HG02885 (cell line): ENCODE data around the gene HEXIM1.
A peak's percentile ranks its signal among the peaks of the same experiment; 100 is the strongest.

Source experiments
- ATAC-seq: cut with Tn5 transposase; IDR thresholded peaks from one replicate; pipeline ENCODE4 v1.9.1; 2021; ENCODE audit warnings: mild to moderate bottlenecking; ENCODE audit not compliant: unreplicated experiment, poor library complexity

Gene HEXIM1

DNA sequence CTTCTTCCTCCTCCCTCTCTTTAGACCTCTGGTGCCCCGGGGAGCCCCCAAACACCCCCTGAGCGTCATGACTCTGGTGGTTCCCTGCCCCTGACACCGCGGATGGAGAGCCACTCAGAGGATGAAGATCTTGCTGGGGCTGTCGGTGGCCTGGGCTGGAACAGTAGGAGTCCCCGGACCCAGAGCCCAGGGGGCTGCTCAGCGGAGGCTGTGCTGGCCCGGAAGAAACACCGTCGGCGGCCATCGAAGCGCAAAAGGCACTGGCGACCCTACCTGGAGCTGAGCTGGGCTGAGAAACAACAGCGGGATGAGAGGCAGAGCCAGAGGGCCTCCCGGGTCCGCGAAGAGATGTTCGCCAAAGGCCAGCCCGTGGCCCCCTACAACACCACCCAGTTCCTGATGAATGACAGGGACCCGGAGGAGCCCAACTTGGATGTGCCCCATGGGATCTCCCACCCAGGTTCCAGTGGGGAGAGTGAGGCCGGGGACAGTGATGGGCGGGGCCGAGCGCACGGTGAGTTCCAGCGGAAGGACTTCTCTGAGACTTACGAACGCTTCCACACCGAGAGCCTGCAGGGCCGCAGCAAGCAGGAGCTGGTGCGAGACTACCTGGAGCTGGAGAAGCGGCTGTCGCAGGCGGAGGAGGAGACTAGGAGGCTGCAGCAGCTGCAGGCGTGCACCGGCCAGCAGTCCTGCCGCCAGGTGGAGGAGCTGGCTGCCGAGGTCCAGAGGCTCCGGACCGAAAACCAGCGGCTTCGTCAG is 20.9 kb downstream of the HEXIM1 start:
- ATAC-seq, result no peak

DNA sequence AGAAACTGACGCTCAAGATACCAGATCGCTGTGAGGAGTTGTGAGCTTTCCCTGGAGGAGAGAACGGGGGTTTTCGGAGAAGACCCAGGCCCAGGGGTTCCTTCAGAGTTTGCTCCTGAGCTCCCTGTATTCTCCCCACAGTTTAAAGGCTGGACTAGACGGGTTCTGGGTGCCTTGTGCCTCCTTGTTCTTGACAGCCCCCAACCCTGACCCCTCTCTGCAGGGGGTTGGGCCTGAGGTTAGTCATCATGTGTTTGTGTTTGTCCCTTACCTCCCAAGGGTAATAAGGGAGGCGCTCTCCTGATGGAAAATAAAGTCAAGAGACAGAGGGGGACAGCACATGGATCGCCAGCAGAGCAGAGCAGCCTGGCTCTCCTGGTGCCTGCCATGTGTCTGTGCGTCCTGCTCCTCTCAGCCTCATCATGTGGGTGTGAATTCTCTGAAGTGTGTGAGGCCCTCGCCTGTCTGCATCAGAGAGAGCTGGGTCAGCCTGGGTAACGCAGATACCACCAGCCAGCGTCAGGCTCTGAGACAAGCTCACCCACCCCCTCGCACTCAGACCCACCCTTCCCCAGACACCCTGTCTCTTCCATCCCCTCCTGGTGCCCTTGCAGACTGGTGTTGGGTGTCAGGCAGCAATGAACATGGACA is 22.1 kb downstream of the HEXIM1 start:
- no peak for ATAC-seq

DNA sequence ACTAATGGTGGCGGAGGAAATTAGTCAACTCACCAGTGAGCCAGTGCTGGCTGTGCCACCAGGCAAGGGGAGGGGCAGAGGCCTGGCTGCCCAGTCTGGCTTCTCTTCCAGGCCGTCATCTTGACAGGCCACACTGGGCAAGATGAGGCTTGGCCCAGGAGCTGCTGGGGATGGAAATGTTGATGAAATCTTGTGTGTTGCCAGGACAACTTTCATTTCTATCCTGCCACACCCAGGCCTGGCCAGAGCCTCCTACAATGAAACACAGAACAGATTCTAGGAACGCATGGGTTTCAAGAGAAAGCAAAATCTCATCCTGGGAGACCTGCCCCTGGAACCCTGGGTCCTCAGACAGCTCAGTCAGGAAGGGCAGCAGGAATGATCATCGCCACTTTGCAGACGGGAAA is 22.7 kb downstream of the HEXIM1 start:
- ATAC-seq, result no peak

DNA sequence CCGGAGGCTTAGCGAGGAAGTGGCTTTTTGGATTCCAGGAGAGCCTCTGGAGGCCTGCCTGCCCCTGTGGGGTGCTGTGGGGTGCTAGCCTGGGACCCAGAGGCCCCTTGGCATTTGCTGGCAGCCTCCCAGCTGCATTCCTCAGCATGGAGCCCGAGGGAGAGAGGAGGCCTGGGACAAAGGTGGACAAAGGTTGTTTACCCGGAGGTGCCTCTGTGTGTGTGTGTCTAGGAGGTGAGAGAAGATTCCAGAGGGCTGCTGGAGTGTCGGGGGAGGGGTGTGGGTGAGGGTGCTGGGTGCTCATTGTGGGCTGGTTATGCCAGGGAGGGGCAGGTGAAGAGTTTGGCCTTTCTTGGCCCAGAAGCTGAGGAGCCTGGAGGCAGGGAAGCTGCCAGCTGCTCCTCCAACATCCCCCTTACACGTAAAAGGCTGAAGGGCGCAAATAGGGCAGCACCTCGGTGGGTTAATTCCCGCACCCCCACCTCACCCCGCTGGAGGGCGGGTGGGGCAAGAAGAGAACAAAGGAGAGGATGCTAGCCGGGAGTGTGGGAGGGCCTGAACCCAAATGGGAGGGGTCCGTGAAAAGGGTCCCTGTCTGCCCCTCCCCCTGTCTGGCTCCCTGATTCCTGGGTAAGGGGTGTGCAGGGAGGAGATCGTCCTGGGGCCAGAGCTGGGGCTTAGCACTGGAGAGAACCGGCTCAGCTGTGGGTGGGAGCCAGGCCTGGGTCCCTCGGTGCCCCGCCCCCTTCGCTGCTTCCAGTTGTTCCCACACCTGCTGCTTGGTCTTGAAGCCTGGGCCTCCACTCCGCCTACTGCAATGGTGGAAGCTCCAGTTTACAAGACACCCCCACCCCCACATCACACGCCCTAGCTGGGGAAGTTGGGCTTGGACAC is 23.3 kb downstream of the HEXIM1 start:
- ATAC-seq, result no peak

DNA sequence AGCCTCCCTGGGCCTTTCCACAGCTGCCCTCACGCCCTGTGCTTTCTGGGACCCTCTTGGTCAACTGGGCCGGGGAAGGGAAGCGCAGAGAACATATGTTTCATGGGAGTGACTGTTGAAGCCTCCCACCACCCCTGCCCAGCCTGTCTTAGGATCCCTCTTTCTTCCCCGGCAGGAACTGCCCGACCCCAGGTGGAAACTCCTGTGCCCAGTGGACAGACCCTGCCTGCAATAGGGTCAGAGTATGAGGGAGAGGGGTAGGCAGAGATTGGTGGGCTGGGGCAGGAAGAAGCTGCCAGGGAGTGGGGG is 23.9 kb downstream of the HEXIM1 start:
- no peak for ATAC-seq

DNA sequence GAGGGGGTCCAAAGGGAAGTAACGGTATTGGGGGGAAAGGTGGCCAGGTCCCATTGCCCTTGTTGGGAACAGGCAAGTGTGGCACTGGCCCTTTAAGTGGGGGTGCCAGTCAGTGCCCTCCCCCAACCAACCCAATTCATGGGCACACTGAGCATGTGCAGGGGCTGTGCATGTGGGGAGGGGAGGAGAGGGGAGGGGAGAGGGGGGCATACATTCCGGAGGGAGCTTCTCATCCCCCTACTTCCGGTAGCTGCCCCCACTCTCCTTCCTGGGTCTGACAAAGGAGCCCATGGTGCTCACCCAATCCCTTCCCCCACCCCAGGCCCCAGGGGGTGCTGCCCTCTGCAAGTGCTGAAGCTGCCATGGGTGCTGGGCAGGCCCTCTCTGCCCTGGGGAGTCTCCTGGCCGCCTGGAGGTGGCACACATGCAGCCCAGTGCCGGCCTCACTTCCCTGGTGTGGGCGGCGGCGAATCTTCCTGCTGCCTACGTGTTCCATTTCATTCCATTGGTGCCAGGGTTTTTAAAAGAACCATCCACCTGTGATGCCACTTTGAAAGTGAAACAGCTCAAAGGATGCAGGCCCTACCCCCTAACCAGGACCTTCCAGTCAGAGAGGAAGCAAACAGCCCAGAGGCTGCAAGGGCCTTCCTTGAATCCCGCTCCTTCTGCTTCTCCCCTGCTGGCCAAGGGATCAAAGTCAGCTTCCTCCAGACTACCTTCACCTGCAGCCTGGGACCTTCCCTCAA is 24.4 kb downstream of the HEXIM1 start:
- ATAC-seq, result no peak

DNA sequence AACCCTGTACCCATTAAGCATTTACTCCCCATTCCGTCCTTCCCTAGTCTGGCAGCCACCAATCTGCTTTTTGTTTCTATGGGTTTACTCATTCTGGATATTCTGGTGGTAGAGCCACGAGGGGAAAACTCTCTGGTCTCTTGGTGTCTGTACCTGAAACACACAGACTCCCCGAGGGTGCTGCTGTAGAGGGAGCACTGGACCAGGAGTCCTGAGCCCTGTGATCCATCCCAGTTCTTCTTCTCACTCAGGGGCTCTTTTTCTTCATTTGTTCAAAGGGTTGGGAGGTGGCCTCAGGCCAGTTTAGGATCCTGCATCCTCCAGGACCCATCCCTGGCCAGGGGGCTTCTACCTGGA is 27.5 kb downstream of the HEXIM1 start:
- no peak for ATAC-seq

DNA sequence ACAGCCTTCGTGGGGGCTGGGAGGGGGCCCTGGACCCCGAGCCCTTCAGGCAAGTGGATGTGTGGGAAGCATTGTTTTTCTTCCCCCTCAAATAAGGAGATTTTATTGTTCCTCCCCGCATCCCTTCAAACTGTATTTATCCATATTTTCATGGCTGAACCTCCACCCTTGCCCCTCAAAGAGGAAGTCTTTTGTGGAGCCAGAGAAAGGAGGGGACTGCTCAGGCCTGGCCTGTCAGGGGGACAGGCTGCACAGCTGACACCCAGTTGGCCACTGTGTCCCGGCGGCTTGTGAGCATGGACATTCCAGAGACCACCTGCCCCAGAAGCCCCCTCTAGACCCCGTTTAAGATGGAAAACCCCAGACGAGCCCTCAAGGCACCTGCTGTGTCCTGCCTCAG is 29.3 kb downstream of the HEXIM1 start:
- no peak for ATAC-seq

DNA sequence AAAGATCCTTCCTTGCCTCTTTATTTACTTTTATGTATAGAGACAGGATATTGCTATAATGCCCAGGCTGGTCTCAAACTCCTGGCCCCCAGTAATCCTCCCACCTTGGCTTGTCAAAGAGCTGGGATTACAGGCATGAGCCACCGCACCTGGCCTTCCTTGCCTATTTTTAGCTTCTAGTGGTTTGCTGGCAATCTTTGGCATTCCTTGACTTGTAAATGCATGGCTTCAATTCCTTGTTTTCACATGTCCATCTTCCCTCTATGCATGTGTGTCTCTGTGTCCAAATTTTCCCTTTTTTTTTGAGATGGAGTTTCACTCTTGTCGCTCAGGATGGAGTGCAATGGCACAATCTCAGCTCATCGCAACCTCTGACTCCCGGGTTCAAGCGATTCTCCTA is 35.9 kb downstream of the HEXIM1 start:
- ATAC-seq, result no peak

DNA sequence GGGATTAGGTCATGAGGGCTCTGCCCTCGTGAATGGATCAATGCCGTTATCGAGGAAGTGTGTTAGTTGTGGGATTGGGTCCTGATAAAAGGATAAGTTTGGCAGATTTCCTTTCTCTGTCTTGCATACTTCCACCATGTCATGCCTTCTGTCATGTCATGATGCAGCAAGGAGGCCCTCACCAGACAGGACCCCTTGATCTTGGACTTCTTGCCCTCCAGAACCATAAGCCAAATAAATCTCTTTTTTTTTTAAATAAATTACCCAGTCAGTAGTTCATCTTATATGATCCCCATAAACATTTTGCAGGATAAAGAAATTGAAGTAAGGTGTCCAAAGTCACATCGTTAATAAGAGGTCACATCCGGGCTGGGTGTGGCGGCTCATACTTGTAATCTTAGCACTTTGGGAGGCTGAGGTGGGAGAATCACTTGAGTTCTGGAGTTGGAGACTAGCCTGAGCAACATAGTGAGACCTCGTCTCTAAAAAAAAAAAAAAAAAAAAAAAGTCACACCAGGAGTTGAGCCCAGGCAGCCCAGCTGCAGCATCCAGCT is 38.6 kb downstream of the HEXIM1 start:
- ATAC-seq, result no peak

DNA sequence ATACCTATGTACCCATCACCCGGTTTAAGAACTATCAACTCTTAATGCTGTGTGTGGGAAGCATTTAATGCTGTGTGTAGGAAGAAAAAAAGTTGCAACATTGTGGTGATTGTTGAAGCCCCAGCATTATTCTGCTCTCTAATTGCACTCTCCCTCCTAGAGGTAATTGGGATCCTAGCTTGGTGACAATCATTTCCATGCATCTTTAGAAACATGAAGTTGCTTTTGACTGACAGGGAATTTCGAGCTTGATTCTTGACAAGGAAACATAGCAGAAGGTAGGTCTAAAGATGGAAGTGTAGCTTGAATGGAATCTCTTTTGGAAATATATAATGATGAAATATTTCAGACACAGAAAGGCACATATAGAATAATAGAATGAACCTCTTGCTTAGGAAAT is 40.7 kb downstream of the HEXIM1 start:
- ATAC-seq, result no peak

DNA sequence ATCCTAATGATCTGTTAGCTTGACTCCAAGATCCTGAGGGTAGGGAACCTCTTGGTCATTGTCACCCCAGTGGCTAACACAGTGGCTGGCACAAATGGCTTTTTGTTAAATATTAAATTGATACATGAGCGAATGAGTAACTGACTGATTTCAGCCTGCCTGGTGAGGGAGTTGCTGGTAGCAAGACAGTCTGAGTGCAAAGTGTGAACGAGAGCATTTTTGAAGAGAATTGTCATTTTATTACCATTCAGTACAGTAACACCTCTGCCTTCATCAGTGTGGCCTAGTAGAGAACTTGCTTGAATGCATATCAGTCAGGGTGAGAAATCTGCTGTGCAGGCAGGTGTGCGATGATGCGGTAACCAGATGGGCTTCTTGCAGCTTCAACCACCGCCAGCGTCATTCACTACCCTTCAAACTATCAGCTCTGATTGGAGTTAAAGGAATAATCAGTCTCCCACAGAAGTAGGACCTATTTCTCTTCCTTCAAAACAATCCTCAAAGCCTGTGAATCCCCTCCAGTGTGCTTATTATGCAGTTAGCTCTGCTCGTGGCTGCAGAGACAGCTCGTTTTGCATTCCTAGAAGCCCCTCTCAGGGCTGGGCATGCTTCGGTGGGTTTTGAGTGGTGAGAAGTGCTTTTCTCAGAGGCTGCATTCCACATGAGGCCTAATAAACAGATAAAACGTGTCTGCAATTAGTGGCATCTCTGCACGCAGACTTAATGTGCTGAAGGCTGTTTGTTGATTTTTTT is 42.4 kb downstream of the HEXIM1 start:
- no peak for ATAC-seq

DNA sequence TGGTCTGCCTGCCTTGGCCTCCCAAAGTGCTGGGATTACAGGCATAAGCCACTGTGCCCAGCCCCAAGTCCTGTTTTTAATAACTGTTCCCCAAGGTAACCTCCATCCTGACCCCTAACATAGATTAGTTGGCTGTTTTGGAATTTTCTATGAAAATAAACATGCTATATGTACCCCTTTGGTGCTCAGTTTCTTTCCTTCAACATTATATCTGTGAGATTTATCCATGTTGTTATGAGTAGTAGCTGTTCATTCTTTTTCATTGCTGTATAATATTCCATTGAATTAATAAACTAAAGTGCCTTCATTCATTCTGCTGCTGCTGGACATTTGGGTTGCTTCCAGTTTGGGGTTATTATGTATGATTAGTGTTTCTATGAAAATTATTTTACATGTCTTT is 47.1 kb downstream of the HEXIM1 start:
- ATAC-seq, result no peak

DNA sequence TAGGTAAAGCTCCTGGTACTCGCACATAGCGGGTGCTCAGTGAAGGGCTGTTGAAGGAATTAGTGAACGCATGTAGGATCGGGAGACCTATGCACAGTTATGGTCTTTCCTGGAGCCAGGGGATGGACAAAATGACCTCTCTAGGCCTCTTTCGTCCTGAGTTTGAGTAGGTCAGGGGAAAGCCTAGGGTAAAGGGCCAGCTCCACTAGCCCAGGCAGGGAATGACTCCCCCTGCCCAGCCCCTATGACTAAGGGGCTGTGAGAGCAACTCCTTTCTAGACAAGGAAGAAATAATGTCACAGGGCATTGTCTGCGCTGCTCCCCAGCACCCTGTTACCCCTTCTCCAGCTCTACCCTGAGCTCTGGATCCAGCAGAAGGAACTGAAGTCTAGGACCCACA is 48.8 kb downstream of the HEXIM1 start:
- ATAC-seq, result no peak

DNA sequence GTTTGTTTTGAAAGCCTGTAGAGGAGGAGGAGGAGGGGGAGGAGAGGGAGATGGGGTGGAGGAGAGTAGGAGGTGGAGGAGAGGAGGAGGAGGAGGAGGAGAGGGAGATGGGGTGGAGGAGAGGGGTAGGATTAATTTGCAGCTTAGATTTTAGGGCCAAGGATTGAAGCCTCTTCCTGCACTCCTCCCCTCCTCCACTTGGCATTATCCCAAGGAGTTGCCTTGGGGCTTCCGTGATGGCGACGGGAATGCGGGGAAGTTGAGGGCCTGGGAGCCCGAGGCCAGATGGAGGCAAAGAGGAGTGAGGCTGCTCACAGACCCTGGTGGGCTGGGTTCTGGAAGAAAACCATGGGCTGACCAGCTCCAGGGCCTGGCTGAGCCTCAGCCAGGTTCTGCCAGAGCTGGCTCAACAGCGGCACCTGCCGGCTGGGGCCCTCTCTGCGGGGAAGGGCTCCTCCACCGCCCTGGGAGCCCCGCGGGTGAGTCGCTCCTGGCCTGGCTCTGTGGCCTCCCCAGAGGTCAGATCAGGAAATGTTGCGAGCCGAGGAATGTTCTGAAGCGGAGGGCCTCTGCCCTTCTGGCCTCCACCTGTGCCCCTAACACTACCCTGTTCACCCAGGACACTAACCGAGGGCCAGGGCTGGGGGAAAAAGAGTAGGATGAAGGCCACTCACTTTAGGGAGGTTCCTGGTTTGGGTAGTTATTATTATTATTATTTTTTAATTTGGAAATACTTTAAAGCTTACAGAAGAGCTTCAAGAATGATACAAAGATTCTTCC is 49.5 kb downstream of the HEXIM1 start:
- peak; percentile 80 for ATAC-seq

DNA sequence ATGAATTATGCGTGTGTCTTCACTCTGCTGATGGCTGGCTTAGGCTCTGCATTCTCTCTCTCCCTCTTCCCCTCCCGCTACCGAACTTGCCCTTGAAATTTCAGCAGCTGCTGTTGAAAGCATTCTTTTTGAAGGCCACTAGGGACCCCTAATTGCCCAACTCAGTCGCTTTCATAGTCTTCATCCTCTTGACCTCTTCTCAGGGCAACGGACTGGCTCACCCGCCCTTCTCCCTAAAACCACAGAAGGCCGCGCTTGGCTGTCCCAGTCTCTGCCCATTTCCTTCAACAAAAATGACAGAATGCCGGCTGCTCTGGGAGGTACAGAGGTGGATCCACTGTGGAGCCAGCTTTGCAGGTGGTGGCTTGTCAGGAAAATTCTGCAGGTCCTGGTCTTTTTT is 52.4 kb downstream of the HEXIM1 start:
- no peak for ATAC-seq

DNA sequence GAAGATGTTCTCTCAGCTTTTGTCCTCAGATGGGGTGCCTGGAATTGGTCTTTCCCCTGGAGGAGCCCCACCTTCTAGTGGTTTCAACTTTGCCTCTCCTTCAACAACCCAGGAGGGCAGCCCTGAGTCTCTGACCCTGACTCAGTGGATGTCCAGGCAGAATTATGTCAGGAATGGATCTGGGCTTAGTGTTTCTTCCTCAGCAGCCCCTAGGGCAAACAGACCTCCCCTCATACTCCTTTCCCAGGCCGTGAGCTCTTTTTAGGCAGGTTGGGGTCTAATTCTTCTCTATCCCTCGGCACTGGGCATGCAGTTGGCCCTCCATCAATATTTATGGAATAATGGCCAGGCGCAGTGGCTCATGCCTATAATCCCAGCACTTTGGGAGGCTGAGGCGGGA is 53.2 kb downstream of the HEXIM1 start:
- ATAC-seq, result no peak
